GM12878 (cell line): ENCODE data around the gene SVBP. TPM values are rescaled to one million over a fixed set of nuclear protein-coding genes. Genes with fewer than 3 reads are reported as not detected.

ENCODE experiments used
- ATAC-seq: fragments of 200-7000 bp; cut with Tn5 transposase; 3 replicates; pipeline ENCODE4 v1.9.1; 2020; ENCODE audit warnings: mild to moderate bottlenecking, moderate library complexity
- BruUV-seq: library from RNA; stranded (reverse); fragments of 400-500 nt; replicated peaks from 2 replicates; lab custom pipeline; 2021; lab: Mats Ljungman, UMichigan
- CTCF ChIA-PET: fragments of 300-600 bp; sonication (Branson Sonifier 250); formaldehyde crosslinking; extraction: SDS; loops from one replicate; lab custom pipeline; 2021; ENCODE audit warnings: inconsistent platforms; lab: Yijun Ruan, JAX
- POLR2A ChIA-PET: fragments of 350-600 bp; formaldehyde crosslinking; extraction: SDS; loops from one replicate; lab custom pipeline; 2021; ENCODE audit warnings: inconsistent platforms; lab: Charles Lee
- RAD21 ChIA-PET: fragments of 300-600 bp; sonication (Branson Sonifier 250); formaldehyde crosslinking; loops from one replicate; lab custom pipeline; 2023; ENCODE audit warnings: antibody characterized with exemption; ENCODE audit not compliant: unreplicated experiment; lab: Charles Lee
- SMC1A ChIA-PET: fragments of 300-600 bp; sonication (Branson Sonifier 250); formaldehyde crosslinking; loops from one replicate; lab custom pipeline; 2023; ENCODE audit not compliant: unreplicated experiment, uncharacterized antibody; lab: Charles Lee
- DNase-seq: peaks from one replicate; pipeline ENCODE4 v3.0.0-alpha.2; 2011; ENCODE audit warnings: low read depth, low spot score
- FAIRE-seq: peaks from 3 replicates; lab custom pipeline; 2011; peaks lifted over from hg19 to GRCh38; lab: Jason Lieb, UNC
- H2AFZ ChIP-seq: 2 replicates; pipeline ENCODE4 v1.6.0; 2011; ENCODE audit warnings: low read depth, low read length, control low read depth; ENCODE audit not compliant: control insufficient read depth
- H3K27ac ChIP-seq: 2 replicates; pipeline ENCODE4 v1.5.1; 2011; ENCODE audit warnings: control low read depth; ENCODE audit not compliant: control insufficient read depth, insufficient read depth
- H3K27me3 ChIP-seq, 2 experiments: replicated peaks in 1 of 2; 2 replicates each; pipeline versions ENCODE4 v1.6.0 to v1.6.1; 2011; ENCODE audit warnings: low read length in 1 of 2; ENCODE audit not compliant: control insufficient read depth in 2 of 2, insufficient read depth in 2 of 2
- H3K36me3 ChIP-seq, 2 experiments: 2 replicates each; pipeline ENCODE4 v1.5.1; 2011; ENCODE audit warnings: low read length in 1 of 2; ENCODE audit not compliant: control insufficient read depth in 2 of 2, insufficient read depth in 2 of 2
- H3K4me1 ChIP-seq: 2 replicates; pipeline ENCODE4 v1.6.1; 2011; ENCODE audit warnings: mild to moderate bottlenecking, low read length, moderate library complexity, mixed read lengths; ENCODE audit not compliant: control insufficient read depth, insufficient read depth
- H3K4me2 ChIP-seq: 2 replicates; pipeline ENCODE4 v1.6.0; 2011; ENCODE audit warnings: control low read depth; ENCODE audit not compliant: control insufficient read depth, insufficient read depth
- H3K4me3 ChIP-seq: fragments of 200-600 bp; sonication (generic); 2 replicates; pipeline ENCODE4 v1.5.1; 2016
- H3K79me2 ChIP-seq: 2 replicates; pipeline ENCODE4 v1.6.0; 2011; ENCODE audit warnings: low read length; ENCODE audit not compliant: control insufficient read depth, insufficient read depth
- H3K9ac ChIP-seq: 2 replicates; pipeline ENCODE4 v1.8.0; 2011; ENCODE audit warnings: low read length, control low read depth, mixed read lengths; ENCODE audit not compliant: control insufficient read depth, insufficient read depth
- H3K9me3 ChIP-seq: replicated peaks from 3 replicates; pipeline ENCODE4 v1.5.1; 2011; ENCODE audit warnings: mild to moderate bottlenecking, low read length; ENCODE audit not compliant: control insufficient read depth, insufficient read depth
- H4K20me1 ChIP-seq: 2 replicates; pipeline ENCODE4 v1.6.0; 2011; ENCODE audit not compliant: control insufficient read depth, insufficient read depth
- EGR1 ChIP-seq, 2 experiments: IDR thresholded peaks; 1 replicate in 1 of 2; 2 replicates in 1 of 2; pipeline ENCODE4 v1.6.1; 2011 to 2012; ENCODE audit warnings: low read depth in 2 of 2, low read length in 2 of 2, borderline replicate concordance in 1 of 2, mild to moderate bottlenecking in 1 of 2, moderate library complexity in 1 of 2
- FOXM1 ChIP-seq: IDR thresholded peaks from 2 replicates; pipeline ENCODE4 v1.6.1; 2012; ENCODE audit warnings: low read depth, mild to moderate bottlenecking, inconsistent platforms, low read length, moderate library complexity
- HCFC1 ChIP-seq: fragments of 150-350 bp; IDR thresholded peaks from 2 replicates; pipeline ENCODE4 v1.6.1; 2014; ENCODE audit warnings: low read length
- MXI1 ChIP-seq: fragments of 150-350 bp; IDR thresholded peaks from 2 replicates; pipeline ENCODE4 v1.6.1; 2011; ENCODE audit warnings: low read depth, mild to moderate bottlenecking, inconsistent platforms, low read length, improper control_type of control experiment
- PAX5 ChIP-seq: IDR thresholded peaks from 2 replicates; pipeline ENCODE4 v1.6.1; 2011; ENCODE audit warnings: low read depth, low read length, borderline replicate concordance
- POLR2A ChIP-seq: IDR thresholded peaks from 2 replicates; pipeline ENCODE4 v1.6.1; 2011; ENCODE audit warnings: low read depth, mild to moderate bottlenecking, low read length
- TAF1 ChIP-seq: IDR thresholded peaks from 2 replicates; pipeline ENCODE4 v1.6.1; 2011; ENCODE audit warnings: mild to moderate bottlenecking, low read depth, low read length, borderline replicate concordance
- WGBS: methylation state at CpG from one replicate; pipeline ENCODE4 v1.1.6; 2016; ENCODE audit warnings: low lambda C conversion rate; ENCODE audit not compliant: insufficient replicate concordance, insufficient coverage; ENCODE audit errors: missing lambda C conversion rate; 5-methylcytosine and 5-hydroxymethylcytosine counted together
- in situ Hi-C: fragments of 300-500 bp; cut with MboI; formaldehyde crosslinking; loops from 9 replicates; pipeline ENCODE4 v1.14.3; 2018; ENCODE audit warnings: mixed read lengths
- intact Hi-C: fragments of 100-400 bp; cut with micrococcal nuclease; formaldehyde crosslinking; loops from one replicate; pipeline ENCODE4 v1.14.2; 2022; ENCODE audit not compliant: unreplicated experiment
- polyA plus RNA-seq, 11 experiments: library from polyadenylated mRNA; depleted of rRNA in 4 of 11; unstranded in 6 of 11; stranded (reverse) in 5 of 11; fragments of >200 nt; fragmentation: Nextera tagmentation in 4 of 11; fragmentation: Illumina TruSeq in 1 of 11; extraction: Ambion mirVana in 4 of 11; extraction: Trizol in 1 of 11; gene quantifications; 1 replicate in 1 of 11; 2 replicates in 10 of 11; pipeline versions ENCODE4 v1.2.1 to v1.2.3, GENCODE V29; 2011 to 2016; ENCODE audit warnings: inconsistent platforms in 2 of 11, missing spikeins in 2 of 11, low read depth in 1 of 11
- total RNA-seq, 4 experiments: library from RNA; depleted of rRNA in 3 of 4; stranded (reverse); fragments of >200 nt in 3 of 4; fragmentation: Illumina TruSeq in 1 of 4; extraction: Trizol in 1 of 4; gene quantifications; 2 replicates each; pipeline versions ENCODE4 v1.2.1 to v1.2.3, GENCODE V29; 2013 to 2021
- TF ChIP-seq, protein P1 (sequence below): IDR thresholded peaks from 2 replicates; pipeline ENCODE4 v1.6.1; 2011; ENCODE audit warnings: borderline replicate concordance, low read depth, mild to moderate bottlenecking, moderate library complexity, mixed read lengths, low read length; ENCODE audit not compliant: insufficient read depth; ENCODE audit errors: extremely low read length

SVBP gene
- total and polyA plus RNA-seq, 10 of the 15 experiments (the other 5 are each of a cell fraction or from before 2014, with no cell fraction given): 12.6 to 29.5 (median 19.8) TPM

DNA sequence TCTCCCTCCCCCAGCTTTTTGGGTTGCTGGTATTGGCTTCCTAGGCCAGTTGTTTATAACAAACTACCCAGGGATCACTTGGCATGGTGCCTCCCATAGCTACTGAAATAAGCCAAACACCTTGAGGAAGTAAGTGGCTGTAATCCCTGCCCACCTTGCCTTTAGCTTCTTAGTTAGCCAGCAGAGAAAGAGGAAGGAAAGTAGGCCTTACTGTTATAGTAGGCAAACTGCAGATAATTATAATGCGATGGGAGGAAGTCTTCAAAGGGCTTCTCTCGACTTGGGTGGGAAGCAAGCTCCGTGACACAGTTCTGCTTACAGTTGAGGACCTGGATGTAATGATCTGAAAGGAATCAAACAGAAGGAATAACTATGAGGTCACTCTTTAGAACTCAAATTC lies 58.6 kb downstream of the SVBP start:
- Histone ChIP-seq H2AFZ (no peak overlapping the region), H3K79me2 (peaks cover under 1% of the 10 kb centered on the region), H3K4me3 (no peak overlapping the region), H3K27me3 (no peaks in the 10 kb centered on the region), H3K36me3 (peaks cover 9 to 11% of the 10 kb centered on the region in 2 experiments; a peak in 3 of 4 replicates), H3K9ac (no peak overlapping the region), H3K27ac (no peak overlapping the region), H3K9me3 (no peaks in the 10 kb centered on the region), H3K4me2 (no peak overlapping the region), H3K4me1 (no peaks in the 10 kb centered on the region), H4K20me1 (no peaks in the 10 kb centered on the region)
- no peak for DNase-seq
- WGBS: 25% methylated on average over 3 of the region's 3 CpGs
- ChIA-PET SMC1A (interaction anchor here (0.7 to 2.6 kb wide), 3 partner anchors 181 to 630 kb away, joined by 3 to 9 read pairs (median 7); no protein-coding TSS in a partner anchor), POLR2A (interaction anchor here (0.5 to 1.0 kb wide), 2 partner anchors 9 to 420 kb away, joined by 3 to 4 read pairs; no protein-coding TSS in a partner anchor), CTCF (interaction anchor here (0.9 to 2.3 kb wide), 10 partner anchors 8 to 415 kb away, joined by 3 to 12 read pairs (median 4); partner anchors contain the start of genes C1orf50, P3H1 and ZNF691), RAD21 (interaction anchor here (1.2 kb wide), 1 partner anchor 315 kb away, joined by 3 read pairs; no protein-coding TSS in a partner anchor)
- ATAC-seq: no peak
- intact Hi-C loops: no loop called here
- no TSS peak for BruUV-seq
- TF ChIP-seq TAF1: no peak
- TF ChIP-seq, protein P1, sequence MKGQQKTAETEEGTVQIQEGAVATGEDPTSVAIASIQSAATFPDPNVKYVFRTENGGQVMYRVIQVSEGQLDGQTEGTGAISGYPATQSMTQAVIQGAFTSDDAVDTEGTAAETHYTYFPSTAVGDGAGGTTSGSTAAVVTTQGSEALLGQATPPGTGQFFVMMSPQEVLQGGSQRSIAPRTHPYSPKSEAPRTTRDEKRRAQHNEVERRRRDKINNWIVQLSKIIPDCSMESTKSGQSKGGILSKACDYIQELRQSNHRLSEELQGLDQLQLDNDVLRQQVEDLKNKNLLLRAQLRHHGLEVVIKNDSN: no peak
- in situ Hi-C loops: no loop called here
- FAIRE-seq: no peak

DNA sequence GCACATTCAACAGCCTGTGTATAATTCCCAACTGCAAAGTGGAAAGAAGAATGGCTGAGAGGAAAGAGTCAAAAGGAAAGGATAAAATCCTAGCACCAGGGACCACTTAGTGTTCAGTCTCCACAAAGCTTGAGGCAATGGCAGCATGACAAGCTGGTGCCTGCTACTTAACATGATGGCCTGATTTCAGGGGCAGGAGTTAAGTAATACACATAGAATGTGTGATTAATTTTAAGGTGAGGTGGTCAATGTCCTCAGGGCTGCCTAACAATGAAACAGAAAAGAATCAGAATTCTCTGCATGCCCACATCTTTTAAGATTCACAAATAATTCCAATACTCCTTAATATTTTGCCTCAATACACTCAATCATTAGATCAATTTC lies 59.3 kb downstream of the SVBP start:
- TF ChIP-seq POLR2A: no peak
- no peak for TF ChIP-seq HCFC1
- TF ChIP-seq MXI1: no peak
- TF ChIP-seq FOXM1: no peak
- TF ChIP-seq PAX5: no peak
- no peak for TF ChIP-seq EGR1 (IDR thresholded peaks at IDR 0.05; ENCODE audit: borderline replicate concordance in 1 of 2, low read depth in 2 of 2, low read length in 2 of 2)
- in situ Hi-C loops (no loop called here), intact Hi-C loops (no loop called here)
- no peak overlapping the region for H3K27ac ChIP-seq
- CTCF ChIA-PET: interaction anchor here (1.0 to 2.3 kb wide), 12 partner anchors 8 to 414 kb away, joined by 3 to 12 read pairs (median 4); partner anchors contain the start of genes C1orf50, P3H1 and ZNF691
- no peak for ATAC-seq
- no peak overlapping the region for H3K4me2 ChIP-seq
- POLR2A ChIA-PET: interaction anchor here (1.9 kb wide), 1 partner anchor 9 kb away, joined by 7 read pairs; the partner anchor contains the start of genes C1orf50 and P3H1
- H3K79me2 ChIP-seq: no peaks in the 10 kb centered on the region
- H3K4me3 ChIP-seq: no peak overlapping the region
- FAIRE-seq: no peak
- RAD21 ChIA-PET: interaction anchor here (0.6 to 1.9 kb wide), 2 partner anchors 8 to 67 kb away, joined by 5 to 6 read pairs; no protein-coding TSS in a partner anchor
- H3K9me3 ChIP-seq: no peaks in the 10 kb centered on the region
- H4K20me1 ChIP-seq: no peaks in the 10 kb centered on the region
- no peak for DNase-seq
- H3K9ac ChIP-seq: no peak overlapping the region
- BruUV-seq: no TSS peak
- SMC1A ChIA-PET: interaction anchor here (2.0 to 2.6 kb wide), 3 partner anchors 9 to 316 kb away, joined by 7 to 12 read pairs (median 9); partner anchors contain the start of genes C1orf50 and P3H1
- no peaks in the 10 kb centered on the region for H3K4me1 ChIP-seq
- peaks cover 9 to 11% of the 10 kb centered on the region in 2 experiments; a peak in 3 of 4 replicates for H3K36me3 ChIP-seq
- no peaks in the 10 kb centered on the region for H3K27me3 ChIP-seq
- H2AFZ ChIP-seq: no peak overlapping the region
